HG02840 (cell line): ENCODE measurements around the gene TSC2.

Source experiments
- ATAC-seq: cut with Tn5 transposase; IDR thresholded peaks from one replicate; pipeline ENCODE4 v1.9.1; 2021; ENCODE audit warnings: mild to moderate bottlenecking, moderate library complexity, moderate number of reproducible peaks; ENCODE audit not compliant: unreplicated experiment, low FRiP score

The TSC2 gene

GRCh38 chr16:2061526-2061925 is 13.7 kb downstream of the TSC2 start:
- ATAC-seq, result no peak

GRCh38 chr16:2062801-2063200 is 15.0 kb downstream of the TSC2 start:
- ATAC-seq, result no peak

- ATAC-seq, result no peak
These were observed 16.1 kb downstream of the TSC2 start for GRCh38 chr16:2063861-2064260.

- ATAC-seq, result no peak
These were observed 16.7 kb downstream of the TSC2 start for GRCh38 chr16:2064368-2064945.

- ATAC-seq, result no peak
These were observed 18.4 kb downstream of the TSC2 start for GRCh38 chr16:2066139-2066538.

- ATAC-seq, result no peak
These were observed 23.0 kb downstream of the TSC2 start for GRCh38 chr16:2070576-2071453.

GRCh38 chr16:2071454-2072202 is 23.8 kb downstream of the TSC2 start:
- no peak for ATAC-seq

GRCh38 chr16:2072926-2073325 is 25.1 kb downstream of the TSC2 start:
- no peak for ATAC-seq

GRCh38 chr16:2074071-2074470 is 26.3 kb downstream of the TSC2 start:
- no peak for ATAC-seq

GRCh38 chr16:2075631-2076030 is 27.8 kb downstream of the TSC2 start:
- no peak for ATAC-seq

- no peak for ATAC-seq
These were observed 28.5 kb downstream of the TSC2 start for GRCh38 chr16:2076072-2076865.

GRCh38 chr16:2077016-2077415 is 29.2 kb downstream of the TSC2 start:
- no peak for ATAC-seq

GRCh38 chr16:2077696-2078095 is 29.9 kb downstream of the TSC2 start:
- no peak for ATAC-seq

- no peak for ATAC-seq
These were observed 30.3 kb downstream of the TSC2 start for GRCh38 chr16:2078096-2078495.

- ATAC-seq, result no peak
These were observed 30.9 kb downstream of the TSC2 start for GRCh38 chr16:2078691-2079090.

GRCh38 chr16:2079311-2079800 is 31.6 kb downstream of the TSC2 start:
- ATAC-seq, result no peak

GRCh38 chr16:2079991-2080390 is 32.2 kb downstream of the TSC2 start:
- ATAC-seq, result no peak

- no peak for ATAC-seq
These were observed 33.7 kb downstream of the TSC2 start for GRCh38 chr16:2081201-2082084.

- no peak for ATAC-seq
These were observed 34.6 kb downstream of the TSC2 start for GRCh38 chr16:2082171-2082982.
